HG03378 (cell line): ENCODE data around the gene GABRG3.

Source experiments
- ATAC-seq: cut with Tn5 transposase; IDR thresholded peaks from one replicate; pipeline ENCODE4 v1.9.1; 2021; ENCODE audit warnings: mild to moderate bottlenecking, moderate library complexity; ENCODE audit not compliant: unreplicated experiment

The GABRG3 gene

DNA sequence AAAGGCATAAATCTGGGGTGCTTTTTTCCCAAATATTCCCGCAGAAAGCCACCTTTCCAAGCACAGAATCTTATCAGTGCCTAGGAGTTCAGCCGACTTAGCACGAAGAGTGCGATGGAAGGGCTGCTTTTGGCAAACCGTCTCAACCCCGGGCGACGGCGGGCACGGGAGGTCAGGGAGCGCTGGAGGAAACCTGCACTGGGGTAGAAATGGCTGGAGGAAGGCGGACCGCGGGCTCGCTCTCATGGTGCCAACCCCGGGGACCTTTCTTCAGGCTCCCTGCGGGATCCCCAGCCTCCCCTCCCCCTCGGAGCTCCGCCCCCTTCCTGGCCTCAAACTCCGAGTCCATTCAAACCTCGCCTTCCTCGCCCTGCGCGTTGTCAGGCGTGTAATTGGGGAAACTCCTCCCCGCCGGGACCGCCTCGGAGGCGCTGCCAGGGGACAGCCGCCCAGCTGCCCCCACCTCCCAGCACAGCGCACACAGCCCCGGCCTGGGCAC, at the start of gene GABRG3:
Gene GABRG3, plus strand, starts transcription at position 470 of the 499 bp plus-strand sequence.
- ATAC-seq, result no peak

DNA sequence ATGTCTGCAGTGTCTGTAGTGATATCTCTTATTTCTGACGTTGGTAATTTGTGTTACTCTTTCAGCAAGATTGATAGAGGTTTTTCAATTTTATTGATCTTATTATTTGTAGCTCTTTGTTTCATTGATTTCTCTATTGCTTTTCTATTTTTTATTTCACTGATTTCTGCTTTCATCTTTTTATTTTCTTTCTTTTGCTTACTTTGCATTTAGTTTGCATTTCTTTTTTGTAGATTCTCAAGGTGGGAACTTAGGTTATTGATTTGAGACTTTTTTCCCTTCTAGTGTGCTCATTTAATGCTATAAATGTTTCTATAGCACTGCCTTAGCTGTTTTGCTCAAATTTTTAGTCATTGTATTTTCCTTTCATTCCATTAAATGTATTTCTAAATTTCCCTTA, 49.5 kb upstream of the GABRG3 start:
- no peak for ATAC-seq

DNA sequence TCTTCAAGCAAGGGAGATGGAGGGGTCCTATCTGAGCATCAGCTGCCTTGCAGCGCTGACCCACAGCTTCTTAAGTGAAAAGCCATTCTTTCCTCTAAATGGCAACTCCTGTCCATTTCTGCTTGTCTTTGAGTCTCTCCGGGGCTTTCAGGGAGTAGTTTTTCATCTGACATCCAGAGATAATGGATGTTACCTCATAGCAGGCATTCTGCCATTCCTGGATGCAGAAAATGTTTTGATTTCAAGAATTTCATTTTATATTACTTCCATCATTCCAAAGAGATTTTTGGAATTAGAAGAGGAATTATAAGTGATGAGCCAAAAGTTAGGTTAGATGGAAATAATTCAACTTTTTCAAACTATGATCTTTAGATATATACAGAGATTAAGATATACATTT, 44.9 kb upstream of the GABRG3 start:
- no peak for ATAC-seq

DNA sequence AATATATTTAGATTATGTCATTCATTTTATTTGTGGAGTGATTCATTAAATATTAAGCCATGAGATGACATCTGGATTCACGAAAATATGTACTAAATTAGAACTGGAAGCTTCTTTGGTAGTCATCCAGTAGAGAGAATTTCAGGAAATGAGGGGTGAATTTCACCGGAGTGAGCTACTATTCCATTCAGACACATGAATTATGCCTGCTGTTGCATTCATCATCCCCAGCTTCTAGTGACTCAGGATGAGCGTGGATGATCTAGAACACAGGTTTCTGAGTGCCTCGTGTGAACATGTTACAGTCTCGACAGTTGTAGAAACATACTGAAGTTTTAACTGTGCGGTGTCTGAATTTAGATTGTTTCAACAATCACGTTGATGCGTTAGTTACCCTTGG, 42.9 kb upstream of the GABRG3 start:
- no peak for ATAC-seq

DNA sequence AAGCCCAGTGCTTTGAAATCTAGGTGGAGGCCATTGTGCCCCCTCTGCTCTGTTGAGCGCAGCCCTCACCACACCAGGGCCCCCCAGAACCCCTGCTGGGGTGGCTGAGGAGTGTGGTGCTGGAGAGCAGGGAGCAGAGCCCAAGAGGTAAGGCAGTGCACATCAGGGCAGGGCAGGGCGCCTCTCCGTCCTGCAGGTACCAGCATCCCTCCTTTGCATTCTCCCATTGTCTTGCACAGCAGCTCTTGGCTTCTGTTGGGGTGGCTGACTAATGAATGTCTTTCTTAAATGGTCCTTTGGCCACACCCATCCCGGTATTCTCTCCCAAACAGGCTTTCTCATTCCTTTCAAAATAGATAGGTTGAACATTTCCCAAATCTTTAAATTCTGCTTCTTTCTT, 41.4 kb upstream of the GABRG3 start:
- no peak for ATAC-seq

DNA sequence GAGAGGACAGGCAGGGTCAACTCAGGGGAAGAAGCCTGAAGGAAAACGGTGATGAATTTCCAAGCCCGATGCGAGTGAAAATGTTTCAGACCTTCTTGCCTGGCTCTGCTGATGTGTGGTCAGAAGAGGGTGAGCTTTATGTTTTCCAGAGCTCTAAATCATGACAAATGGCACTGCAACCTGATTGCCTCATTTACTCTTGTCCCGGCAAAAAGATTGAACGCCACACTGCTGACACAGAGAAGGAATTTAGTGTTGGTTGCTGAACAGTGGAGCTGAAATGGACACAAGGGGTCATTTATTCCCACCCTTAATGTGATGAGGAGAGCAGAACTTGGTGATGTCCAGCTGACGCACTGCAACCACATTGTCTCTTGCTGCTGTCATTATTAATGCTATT, 36.1 kb upstream of the GABRG3 start:
- ATAC-seq, result no peak

DNA sequence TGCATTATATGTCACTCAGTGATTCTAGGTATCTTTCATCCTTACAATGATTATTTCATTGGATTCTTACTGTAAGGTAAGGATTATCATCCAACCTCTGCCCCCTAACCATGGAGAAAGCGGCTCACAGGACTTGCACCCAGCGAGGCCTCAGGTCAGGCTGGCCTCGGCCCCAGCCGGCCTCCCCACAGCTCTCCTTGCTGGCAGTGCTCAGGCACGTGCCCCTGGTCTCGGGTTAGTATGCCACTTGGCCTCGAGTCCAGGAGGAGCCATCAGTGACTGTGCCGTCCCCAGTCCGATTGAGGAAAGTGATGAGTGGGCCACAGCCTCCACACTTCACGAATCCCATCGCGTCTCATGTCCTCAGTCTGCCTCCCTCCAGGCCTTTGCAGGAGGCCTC, 35.7 kb upstream of the GABRG3 start:
- no peak for ATAC-seq

DNA sequence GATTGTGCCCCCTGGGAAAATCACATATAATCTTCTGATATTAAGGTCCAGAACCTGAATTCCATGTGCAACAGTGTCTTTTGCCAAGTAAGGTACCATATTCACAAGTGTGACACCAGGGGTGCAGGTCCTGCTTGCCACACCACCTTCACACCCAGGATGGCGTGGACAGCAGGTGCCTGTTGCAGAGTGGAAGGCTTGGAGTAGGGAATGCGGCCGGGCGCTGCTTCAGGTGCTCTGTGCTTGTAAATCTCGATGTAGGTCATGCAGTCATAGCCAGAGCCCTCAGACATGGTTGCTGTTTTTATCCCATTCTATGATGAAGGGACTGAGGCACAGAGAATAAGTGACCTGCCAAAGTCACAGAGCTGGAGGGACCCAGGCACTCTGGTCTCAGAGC, 34.5 kb upstream of the GABRG3 start:
- ATAC-seq, result no peak

DNA sequence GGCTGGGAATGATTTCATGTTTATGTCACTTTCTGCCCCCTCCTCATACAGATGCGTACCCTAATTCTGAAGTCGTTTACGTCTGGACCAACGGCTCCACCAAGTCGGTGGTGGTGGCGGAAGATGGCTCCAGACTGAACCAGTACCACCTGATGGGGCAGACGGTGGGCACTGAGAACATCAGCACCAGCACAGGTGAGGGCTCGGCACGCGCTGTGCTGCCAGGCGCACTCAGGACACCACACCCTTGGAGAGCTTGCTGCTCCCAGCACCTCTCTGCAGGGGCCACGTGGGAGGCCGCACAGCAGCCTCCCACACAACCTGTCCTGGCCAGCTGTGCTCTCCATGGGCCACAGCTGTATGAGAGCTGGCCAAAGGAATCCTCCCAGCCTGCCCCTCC, 33.8 kb upstream of the GABRG3 start:
- no peak for ATAC-seq

DNA sequence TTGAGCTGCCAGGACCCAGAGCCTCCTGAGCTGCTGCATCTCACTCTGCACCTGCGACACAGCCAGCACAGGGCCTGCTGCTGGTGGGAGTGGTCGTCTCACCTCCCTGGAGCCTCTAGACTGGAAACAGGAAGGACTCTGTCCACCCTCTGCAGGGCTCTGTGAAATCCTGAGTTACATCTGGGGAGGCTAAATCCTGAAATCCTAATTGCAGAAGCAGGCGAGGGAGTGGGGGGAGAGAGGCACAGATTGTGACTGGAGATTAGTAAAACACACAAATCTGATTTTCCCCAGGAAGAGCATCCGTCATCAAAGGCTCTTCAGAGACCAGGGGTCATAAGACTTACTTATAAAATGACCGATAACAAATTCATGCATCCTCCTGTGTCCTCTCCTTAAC, 31.6 kb upstream of the GABRG3 start:
- no peak for ATAC-seq

DNA sequence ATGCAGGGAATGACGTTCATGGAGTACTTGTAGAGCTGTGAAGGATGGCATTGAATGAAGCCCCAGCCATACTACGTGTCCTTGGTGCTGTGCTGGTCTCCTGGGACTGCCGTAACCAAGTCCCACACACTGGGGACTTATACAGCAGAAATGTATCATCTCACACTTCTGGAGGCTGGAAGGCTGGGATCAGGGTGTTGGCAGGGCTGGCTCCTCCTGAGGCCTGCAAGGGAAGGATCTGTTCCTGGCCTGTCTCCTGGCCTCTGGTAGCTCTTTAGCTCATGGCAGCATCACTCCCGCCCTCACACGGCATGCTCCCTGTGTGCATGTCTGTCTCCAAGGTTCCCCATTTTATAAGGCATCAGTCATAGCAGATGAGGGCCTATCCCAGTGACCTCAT, 29.5 kb upstream of the GABRG3 start:
- no peak for ATAC-seq

DNA sequence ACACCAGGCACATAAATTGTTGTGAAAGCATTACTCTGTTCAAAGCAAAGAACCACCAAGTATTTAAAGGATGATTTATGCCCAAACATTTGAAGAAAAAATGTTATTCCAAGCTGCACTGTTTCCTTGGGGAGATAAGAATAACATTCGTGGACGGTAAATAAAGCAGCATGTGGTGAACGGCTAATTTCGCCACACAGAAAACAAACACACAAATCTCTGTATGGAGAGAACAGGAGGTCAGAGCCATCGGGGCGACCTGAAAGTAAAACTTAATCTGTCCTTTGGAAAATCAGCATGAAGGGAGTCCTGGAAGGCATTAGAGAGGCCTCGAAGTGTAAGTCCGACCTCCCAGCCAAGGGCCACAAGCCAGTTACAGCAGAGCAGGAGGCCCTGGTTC, 27.1 kb upstream of the GABRG3 start:
- no peak for ATAC-seq

DNA sequence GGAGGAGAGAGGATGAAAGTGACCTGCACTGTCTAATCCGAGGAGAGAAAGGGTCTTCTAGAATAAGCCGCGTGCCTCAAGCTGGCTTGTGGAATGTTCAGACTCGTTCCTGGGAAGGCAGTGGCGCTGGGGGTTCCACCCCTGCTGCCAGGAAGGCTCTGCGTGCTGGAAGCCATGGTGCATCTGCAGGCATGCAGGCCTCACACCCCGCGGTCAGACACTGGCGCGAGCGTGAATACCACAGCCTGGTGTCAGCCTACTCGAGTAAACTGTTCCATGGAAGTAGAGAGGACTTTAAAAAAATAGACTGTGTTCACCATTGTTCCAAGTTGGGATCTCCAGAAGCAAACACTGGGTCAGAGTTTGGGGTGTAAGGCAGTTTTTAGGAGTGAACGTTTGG, 25.9 kb upstream of the GABRG3 start:
- ATAC-seq, result no peak

DNA sequence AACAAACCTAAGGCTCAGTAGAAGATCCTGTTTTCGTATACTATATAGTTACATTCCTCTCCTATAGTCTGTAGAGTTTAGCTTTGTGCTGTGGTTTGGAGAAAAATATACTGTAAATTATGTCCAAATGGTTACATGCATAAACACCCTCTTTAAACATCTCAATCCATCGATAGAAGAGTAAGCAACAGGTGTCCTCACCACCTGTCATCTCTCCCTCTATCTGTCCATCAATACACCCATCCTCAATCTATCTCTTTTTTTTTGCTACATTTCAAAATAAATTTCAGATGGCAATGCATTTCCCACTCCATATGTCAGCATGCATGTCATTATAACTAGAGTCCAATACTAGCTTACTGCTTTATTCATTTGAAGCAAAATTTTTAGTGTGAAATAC, 21.0 kb upstream of the GABRG3 start:
- no peak for ATAC-seq

DNA sequence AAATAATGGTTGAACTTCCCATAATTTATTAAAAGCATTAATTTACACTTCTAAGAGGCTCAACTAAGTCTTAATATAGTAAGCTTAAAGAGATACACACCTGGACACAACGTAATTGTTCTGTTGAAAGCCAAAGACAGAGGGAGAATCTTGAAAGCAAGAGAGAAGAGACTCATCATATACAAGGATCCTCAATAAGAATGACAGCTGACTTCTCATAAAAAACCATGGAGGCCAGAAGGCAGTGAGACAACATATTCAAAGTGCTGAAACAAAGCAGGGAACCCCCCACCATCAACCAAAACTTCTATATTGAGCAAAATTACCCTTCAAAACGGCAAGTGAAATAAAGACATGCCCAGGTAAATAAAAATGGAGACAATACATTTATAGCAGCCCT, 16.6 kb upstream of the GABRG3 start:
- ATAC-seq, result no peak

DNA sequence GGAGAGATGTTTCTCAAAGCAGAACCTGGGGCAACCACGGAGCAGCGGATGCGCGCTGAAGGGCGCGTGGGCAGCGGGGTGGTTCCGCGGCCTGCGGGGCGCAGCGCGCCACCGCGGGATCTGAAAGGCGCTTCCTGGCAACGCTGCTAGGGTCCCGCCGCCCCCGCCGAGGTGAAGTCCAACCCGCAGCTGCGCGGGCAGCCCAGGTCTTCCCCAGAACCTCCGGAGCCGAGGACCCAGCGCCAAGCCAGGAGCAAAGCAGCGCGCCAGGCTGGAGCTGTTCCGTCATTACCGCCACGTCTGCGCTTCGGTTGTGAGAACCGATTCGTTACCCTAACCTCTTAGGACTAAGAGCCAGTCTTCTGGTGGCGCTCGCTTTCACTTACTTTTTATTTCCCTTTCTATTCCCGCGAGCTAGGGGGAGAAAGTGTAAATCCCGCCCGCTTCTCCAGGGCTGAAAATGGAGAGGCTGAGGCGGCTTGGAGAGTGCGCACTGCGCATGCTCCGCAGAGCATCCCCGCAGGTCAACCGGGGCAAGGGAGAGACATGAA, 3.2 kb upstream of the GABRG3 start:
- ATAC-seq, result no peak

DNA sequence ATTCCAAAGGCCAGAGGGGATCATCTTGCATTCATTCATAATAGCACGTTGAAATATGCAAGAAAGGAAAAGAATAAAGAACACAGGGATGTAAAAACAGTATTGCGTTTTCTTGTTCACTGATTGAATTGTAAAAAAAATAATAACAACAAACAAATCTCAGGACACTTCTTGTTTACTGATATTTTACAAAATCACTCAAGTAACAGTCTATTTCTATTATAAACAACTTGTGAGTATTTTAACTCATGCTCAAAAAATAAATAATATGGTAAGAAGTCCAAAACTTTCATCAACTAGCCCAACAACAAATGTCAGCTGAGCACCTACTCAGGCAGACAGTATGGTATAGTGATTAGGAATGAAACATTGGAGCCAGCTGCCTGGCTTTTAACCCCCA, 2.2 kb upstream of the GABRG3 start:
- no peak for ATAC-seq

DNA sequence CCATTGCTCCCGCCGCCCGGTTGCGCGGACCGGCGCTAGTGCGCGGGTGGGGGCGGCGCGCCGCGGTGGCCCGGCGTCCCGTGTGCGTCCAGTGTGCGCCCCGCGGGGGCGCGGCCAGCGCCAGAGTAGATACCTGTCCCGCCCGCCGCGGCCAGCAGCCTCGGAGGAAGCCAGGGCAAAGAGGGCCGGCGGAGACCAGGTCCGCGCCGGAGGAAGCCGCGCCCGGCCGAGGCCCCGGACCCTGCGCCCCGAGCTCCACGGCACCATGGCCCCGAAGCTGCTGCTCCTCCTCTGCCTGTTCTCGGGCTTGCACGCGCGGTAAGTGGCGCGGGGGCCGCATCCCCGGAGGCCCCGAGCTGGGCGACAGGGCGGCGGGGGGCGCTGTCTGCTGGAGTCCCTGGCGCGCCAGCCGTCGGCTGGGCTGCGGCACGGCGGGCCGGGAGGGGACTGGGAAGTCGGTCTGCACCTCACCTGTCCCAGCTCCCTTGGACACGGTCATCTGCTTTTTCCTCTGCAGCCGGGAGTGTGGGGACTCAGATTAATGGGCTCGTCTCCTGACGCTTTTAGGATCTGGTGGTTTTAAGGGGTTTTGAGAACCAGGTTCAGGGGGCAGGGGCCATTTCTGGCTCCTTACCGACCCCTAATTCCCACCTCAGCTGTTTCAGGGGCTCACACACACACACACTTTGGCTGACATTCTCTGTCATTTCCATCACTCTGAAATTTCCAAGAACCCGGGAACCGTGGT, 464 bp downstream of the GABRG3 start:
- ATAC-seq, result no peak

DNA sequence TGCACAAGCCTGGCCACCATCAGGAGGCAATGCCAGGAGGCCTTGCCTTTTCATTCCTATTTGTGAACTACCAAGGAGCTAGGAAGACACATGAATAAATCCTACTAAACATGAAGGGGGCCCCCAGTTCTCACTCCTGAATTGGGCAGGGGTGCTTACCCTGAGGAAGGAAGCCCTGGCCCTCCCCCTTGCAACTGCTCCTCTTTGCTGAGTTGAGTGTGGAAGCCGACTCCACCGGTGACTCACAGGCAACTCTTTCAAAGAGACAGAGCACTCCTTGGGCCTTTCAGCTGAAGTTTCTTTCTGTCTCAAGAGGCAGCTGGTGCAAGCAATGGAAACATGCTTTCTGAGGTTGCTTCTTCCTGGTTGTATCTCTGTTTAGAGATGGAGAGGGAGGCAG, 1.7 kb downstream of the GABRG3 start:
- no peak for ATAC-seq

DNA sequence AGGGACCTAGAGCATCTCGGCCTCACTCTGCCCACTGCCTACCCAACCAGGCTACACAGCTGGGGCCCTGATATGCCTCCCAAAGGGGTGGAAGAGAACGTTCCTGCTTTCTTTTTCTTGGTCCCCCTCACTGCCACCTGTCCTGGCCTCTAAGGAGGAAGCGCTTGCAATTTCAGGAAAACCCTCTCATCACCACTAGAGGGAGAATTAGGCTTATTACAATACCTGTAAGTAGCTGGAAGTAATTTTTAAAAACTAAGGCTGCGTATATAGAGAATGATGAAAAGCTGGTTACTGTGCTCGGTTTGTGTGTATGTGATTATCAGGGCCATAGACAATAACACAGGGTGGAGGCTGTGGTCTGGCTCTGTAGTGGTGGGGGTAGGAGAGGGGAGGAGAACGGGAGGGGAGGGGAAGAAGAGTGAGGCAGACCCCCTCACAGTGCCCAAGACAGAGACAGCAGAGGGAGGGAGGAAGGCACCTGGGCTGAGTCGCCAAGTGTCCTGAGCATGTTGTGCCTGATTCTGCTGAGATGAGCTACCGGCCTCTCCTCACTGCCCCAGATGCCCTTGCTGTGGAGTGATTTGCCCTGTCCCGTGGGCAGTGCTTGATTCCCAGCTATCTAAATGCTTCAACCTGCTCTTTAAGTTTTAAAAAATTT, 3.3 kb downstream of the GABRG3 start:
- ATAC-seq, result no peak

DNA sequence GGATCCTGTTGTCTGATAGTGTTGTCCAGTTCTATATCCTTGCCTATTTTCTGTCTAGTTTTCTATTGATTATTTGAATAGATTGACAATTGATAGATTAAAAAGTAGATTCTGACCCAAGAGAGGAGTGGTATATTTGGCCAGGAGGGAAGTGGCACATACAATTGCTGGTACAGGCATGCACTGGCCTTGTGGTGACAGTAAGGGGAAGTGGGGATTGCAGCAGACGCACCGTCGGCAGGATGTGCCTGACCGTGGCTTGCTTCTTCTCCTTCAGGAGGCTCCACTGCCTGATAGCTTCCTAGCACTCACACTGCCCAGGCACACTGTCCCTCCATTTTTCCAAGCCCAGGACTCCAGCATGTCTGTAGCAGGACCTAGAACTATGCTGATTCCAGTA, 10.5 kb downstream of the GABRG3 start:
- ATAC-seq, result no peak

DNA sequence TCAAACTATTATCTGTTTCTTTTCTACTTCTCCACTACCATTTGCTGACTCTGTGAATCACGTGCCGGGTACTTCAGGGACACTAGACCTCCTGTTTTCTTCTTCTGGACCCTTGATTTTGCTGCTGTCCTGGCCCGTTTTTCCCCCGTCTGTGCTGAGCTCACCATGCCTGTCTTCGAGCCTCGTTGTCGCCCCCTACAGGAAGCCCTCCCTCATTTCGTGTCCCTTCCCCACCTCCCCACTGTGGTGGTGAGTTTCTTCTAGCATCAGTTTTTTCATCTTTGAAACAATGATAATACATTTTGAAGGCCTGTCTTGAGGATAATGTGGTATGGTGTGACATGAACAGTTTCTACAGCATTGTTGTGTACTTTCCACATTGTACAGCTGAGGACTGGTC, 12.8 kb downstream of the GABRG3 start:
- ATAC-seq, result no peak
